Neural progenitor cell (in vitro differentiated cells): ENCODE results near the gene HOXA13. TPM values are rescaled to one million over a fixed set of nuclear protein-coding genes. Genes with fewer than 3 reads are reported as not detected.
A peak's percentile ranks its signal among the peaks of the same experiment; 100 is the strongest.

Experiments
- DNase-seq: peaks from one replicate; pipeline ENCODE4 v3.0.0-alpha.2; 2016; ENCODE audit warnings: low spot score
- H2AFZ ChIP-seq: fragments of 200-600 bp; sonication (generic); replicated peaks from 2 replicates; pipeline ENCODE4 v1.6.1; 2016; ENCODE audit warnings: antibody characterized with exemption
- H3F3A ChIP-seq: fragments of 200-600 bp; sonication (generic); 2 replicates; pipeline ENCODE4 v1.6.1; 2016; ENCODE audit warnings: antibody characterized with exemption, low read depth
- H3K27ac ChIP-seq: fragments of 200-600 bp; sonication (generic); 2 replicates; pipeline ENCODE4 v1.5.1; 2016; ENCODE audit warnings: mild to moderate bottlenecking
- H3K27me3 ChIP-seq: fragments of 200-600 bp; sonication (generic); 2 replicates; pipeline ENCODE4 v1.6.1; 2016; ENCODE audit warnings: mild to moderate bottlenecking, moderate library complexity
- H3K36me3 ChIP-seq: fragments of 200-600 bp; sonication (generic); 2 replicates; pipeline ENCODE4 v1.5.1; 2016
- H3K4me1 ChIP-seq: fragments of 200-600 bp; sonication (generic); 2 replicates; pipeline ENCODE4 v1.6.1; 2016; ENCODE audit warnings: mixed run types
- H3K4me2 ChIP-seq: fragments of 200-600 bp; sonication (generic); 2 replicates; pipeline ENCODE4 v1.6.1; 2016
- H3K4me3 ChIP-seq: fragments of 200-600 bp; sonication (generic); 2 replicates; pipeline ENCODE4 v1.5.1; 2016
- H3K79me2 ChIP-seq: fragments of 200-600 bp; sonication (generic); 2 replicates; pipeline ENCODE4 v1.6.1; 2016; ENCODE audit warnings: low read depth
- H3K9ac ChIP-seq: fragments of 200-600 bp; sonication (generic); 2 replicates; pipeline ENCODE4 v1.6.1; 2016
- H3K9me3 ChIP-seq: fragments of 200-600 bp; sonication (generic); 2 replicates; pipeline ENCODE4 v1.5.1; 2016; ENCODE audit warnings: low read depth
- H4K20me1 ChIP-seq: fragments of 200-600 bp; sonication (generic); 2 replicates; pipeline ENCODE4 v1.6.1; 2016; ENCODE audit warnings: low read depth
- H3K27ac Mint-ChIP-seq: 3 replicates; pipeline ENCODE4 v1.8.0; 2021; ENCODE audit warnings: mixed read lengths
- H3K27me3 Mint-ChIP-seq: 2 replicates; pipeline ENCODE4 v1.8.0; 2022; ENCODE audit warnings: low read depth, mild to moderate bottlenecking, inconsistent platforms, moderate library complexity, mixed read lengths; ENCODE audit not compliant: insufficient read depth
- H3K36me3 Mint-ChIP-seq: 3 replicates; pipeline ENCODE4 v1.8.0; 2021; ENCODE audit warnings: mixed read lengths
- H3K4me1 Mint-ChIP-seq: 3 replicates; pipeline ENCODE4 v1.8.0; 2021; ENCODE audit warnings: mixed read lengths
- H3K4me3 Mint-ChIP-seq: 3 replicates; pipeline ENCODE4 v1.8.0; 2021; ENCODE audit warnings: mild to moderate bottlenecking, moderate library complexity, mixed read lengths
- H3K9me3 Mint-ChIP-seq: 3 replicates; pipeline ENCODE4 v1.8.0; 2020; ENCODE audit warnings: mixed read lengths
- EZH2 ChIP-seq: fragments of 200-600 bp; sonication (generic); IDR thresholded peaks from 2 replicates; pipeline ENCODE4 v1.6.1; 2017; ENCODE audit warnings: antibody characterized with exemption, mild to moderate bottlenecking, moderate library complexity
- EZH2phosphoT487 ChIP-seq: fragments of 200-600 bp; sonication (generic); IDR thresholded peaks from 2 replicates; pipeline ENCODE4 v1.6.1; 2017; ENCODE audit warnings: antibody characterized with exemption
- total RNA-seq: library from RNA; depleted of rRNA; stranded (reverse); fragments of >200 nt; gene quantifications from 2 replicates; pipeline ENCODE4 v1.2.3, GENCODE V29; 2015; ENCODE audit warnings: low replicate concordance
- TF ChIP-seq, protein P1 (sequence below): fragments of 200-600 bp; sonication (generic); IDR thresholded peaks from 2 replicates; pipeline ENCODE4 v1.5.1; 2017; ENCODE audit warnings: antibody characterized with exemption, mild to moderate bottlenecking

HOXA13 gene
- total RNA-seq, 1 donor from 2014 or later = not detected

- no peak overlapping the region for H3K9ac ChIP-seq
- TF ChIP-seq, protein P1, sequence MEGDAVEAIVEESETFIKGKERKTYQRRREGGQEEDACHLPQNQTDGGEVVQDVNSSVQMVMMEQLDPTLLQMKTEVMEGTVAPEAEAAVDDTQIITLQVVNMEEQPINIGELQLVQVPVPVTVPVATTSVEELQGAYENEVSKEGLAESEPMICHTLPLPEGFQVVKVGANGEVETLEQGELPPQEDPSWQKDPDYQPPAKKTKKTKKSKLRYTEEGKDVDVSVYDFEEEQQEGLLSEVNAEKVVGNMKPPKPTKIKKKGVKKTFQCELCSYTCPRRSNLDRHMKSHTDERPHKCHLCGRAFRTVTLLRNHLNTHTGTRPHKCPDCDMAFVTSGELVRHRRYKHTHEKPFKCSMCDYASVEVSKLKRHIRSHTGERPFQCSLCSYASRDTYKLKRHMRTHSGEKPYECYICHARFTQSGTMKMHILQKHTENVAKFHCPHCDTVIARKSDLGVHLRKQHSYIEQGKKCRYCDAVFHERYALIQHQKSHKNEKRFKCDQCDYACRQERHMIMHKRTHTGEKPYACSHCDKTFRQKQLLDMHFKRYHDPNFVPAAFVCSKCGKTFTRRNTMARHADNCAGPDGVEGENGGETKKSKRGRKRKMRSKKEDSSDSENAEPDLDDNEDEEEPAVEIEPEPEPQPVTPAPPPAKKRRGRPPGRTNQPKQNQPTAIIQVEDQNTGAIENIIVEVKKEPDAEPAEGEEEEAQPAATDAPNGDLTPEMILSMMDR = no peak
- TF ChIP-seq EZH2phosphoT487 = no peak
- peak; percentile 67 for TF ChIP-seq EZH2
- H3K4me1 ChIP-seq = no peaks in the 10 kb centered on the region
- H2AFZ ChIP-seq = no peak overlapping the region
- peak overlapping the region; percentile 33 for H3K4me3 Mint-ChIP-seq
- H3K4me2 ChIP-seq = no peak overlapping the region
- H3K79me2 ChIP-seq = no peaks in the 10 kb centered on the region
- H3K4me1 Mint-ChIP-seq = peaks cover 4% of the 10 kb centered on the region
- peaks cover 92% of the 10 kb centered on the region for H3K27me3 Mint-ChIP-seq
- H4K20me1 ChIP-seq = peaks cover 54% of the 10 kb centered on the region
- peaks cover 100% of the 10 kb centered on the region for H3K27me3 ChIP-seq
- DNase-seq = no peak
- H3K9me3 Mint-ChIP-seq = peaks cover 15% of the 10 kb centered on the region
- H3K9me3 ChIP-seq = no peaks in the 10 kb centered on the region
- H3F3A ChIP-seq = no peaks in the 10 kb centered on the region
- peaks cover 2% of the 10 kb centered on the region for H3K36me3 Mint-ChIP-seq
- no peak overlapping the region for H3K4me3 ChIP-seq
- H3K27ac Mint-ChIP-seq = no peak overlapping the region
- H3K27ac ChIP-seq = no peak overlapping the region
- no peaks in the 10 kb centered on the region for H3K36me3 ChIP-seq
Observed at GRCh38 chr7:27159266-27160144, 40.4 kb downstream of the HOXA13 start.

DNA sequence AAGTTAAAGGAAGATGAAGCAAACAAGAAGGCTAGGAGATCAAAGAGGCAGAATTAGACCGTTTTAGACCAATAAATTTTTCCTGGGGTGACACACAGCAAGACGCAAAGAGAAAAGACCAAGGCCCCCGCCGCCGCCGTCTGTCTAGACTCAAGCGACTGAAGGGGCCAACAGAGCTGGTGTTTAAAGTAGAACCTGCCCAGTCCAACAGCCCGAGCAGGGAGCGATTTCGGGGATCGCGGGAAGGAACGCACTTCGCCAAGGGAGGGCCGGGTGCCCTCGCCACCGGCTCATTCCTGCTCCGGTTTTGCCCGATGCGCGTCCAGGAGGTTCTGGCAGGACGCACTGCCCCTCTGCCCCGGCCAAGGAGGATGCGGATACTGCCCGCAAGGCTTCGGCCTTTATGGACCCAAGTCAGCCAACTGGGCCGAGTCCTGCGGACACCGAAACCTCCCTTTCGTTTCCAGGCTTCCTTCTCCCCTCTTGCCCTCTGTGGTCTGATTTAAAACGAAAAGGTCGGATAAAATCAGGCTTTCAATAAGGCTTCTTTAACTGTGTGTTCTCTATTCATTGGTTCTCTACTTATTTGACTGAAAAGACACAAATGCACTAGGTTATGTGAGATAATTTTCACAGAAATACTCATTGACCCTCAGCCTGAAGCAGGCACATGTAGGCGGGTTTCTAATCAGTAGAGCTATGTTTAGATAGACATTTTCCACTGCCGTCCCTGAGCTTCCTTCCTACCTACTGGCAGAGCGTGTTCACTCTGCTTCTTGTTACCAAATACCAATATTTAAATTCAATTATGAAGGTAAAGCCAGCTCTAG lies 41.2 kb downstream of the HOXA13 start:
- Mint-ChIP-seq H3K4me1 (peaks cover 4% of the 10 kb centered on the region), H3K36me3 (peaks cover 2% of the 10 kb centered on the region), H3K27ac (no peak overlapping the region), H3K9me3 (peaks cover 15% of the 10 kb centered on the region), H3K4me3 (no peak overlapping the region), H3K27me3 (peaks cover 92% of the 10 kb centered on the region)
- no peak overlapping the region for H3K4me2 ChIP-seq
- no peak overlapping the region for H3K4me3 ChIP-seq
- no peak overlapping the region for H3K27ac ChIP-seq
- no peaks in the 10 kb centered on the region for H3F3A ChIP-seq
- TF ChIP-seq EZH2 = peak; percentile 80
- TF ChIP-seq EZH2phosphoT487 = peak; percentile 81
- TF ChIP-seq, protein P1 = no peak
- H3K4me1 ChIP-seq = no peaks in the 10 kb centered on the region
- H3K79me2 ChIP-seq = no peaks in the 10 kb centered on the region
- no peaks in the 10 kb centered on the region for H3K36me3 ChIP-seq
- no peak overlapping the region for H3K9ac ChIP-seq
- no peak overlapping the region for H2AFZ ChIP-seq
- H3K27me3 ChIP-seq = peaks cover 100% of the 10 kb centered on the region
- no peaks in the 10 kb centered on the region for H3K9me3 ChIP-seq
- DNase-seq = no peak
- H4K20me1 ChIP-seq = peaks cover 52% of the 10 kb centered on the region

DNA sequence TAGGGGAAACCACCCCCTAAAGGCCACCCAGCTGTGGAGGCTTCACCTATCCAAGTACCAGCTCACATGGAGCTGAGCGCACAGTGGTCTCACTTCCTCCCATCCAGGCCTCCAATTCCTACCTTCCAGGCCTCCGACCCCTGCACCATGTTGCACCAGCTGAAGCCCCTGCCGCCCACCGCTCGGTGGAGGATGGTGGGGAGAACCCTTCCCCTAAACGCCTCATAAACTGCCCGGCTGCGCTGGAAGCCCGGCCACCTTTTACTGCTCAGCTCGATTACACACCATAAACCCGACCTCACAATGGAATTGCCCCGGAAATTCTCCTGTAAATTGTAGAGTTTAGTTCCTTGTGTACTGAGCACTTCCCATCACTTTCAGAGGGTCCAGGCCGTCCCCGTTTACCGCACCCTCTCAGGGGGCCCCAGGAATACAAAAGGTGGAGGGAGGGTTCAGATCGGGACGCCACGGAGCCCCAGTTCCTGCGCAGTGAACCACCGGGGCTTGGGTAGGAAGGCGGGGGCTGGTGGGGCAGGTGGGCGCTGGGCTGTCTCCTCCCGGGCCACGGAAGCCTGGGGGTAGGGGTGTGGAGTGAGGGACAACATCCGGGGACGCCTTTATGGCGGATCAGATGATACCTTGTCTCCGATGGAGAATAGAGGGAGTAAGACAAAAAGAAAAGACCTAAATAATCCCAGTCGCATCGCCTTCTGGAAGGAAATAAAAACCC lies 42.0 kb downstream of the HOXA13 start:
- peaks cover 92% of the 10 kb centered on the region for H3K27me3 Mint-ChIP-seq
- TF ChIP-seq, protein P1 = no peak
- TF ChIP-seq EZH2 (peak; percentile 86), EZH2phosphoT487 (peak; percentile 88)
- H3K27ac Mint-ChIP-seq = no peak overlapping the region
- no peaks in the 10 kb centered on the region for H3K9me3 ChIP-seq
- H3K27ac ChIP-seq = no peak overlapping the region
- no peak overlapping the region for H2AFZ ChIP-seq
- peaks cover 100% of the 10 kb centered on the region for H3K27me3 ChIP-seq
- peaks cover 19% of the 10 kb centered on the region for H3K9me3 Mint-ChIP-seq
- peaks cover 4% of the 10 kb centered on the region for H3K4me1 Mint-ChIP-seq
- no peak overlapping the region for H3K4me2 ChIP-seq
- no peak overlapping the region for H3K4me3 ChIP-seq
- H3K9ac ChIP-seq = no peak overlapping the region
- no peaks in the 10 kb centered on the region for H3F3A ChIP-seq
- no peaks in the 10 kb centered on the region for H3K36me3 ChIP-seq
- no peaks in the 10 kb centered on the region for H3K79me2 ChIP-seq
- no peak for DNase-seq
- peaks cover 54% of the 10 kb centered on the region for H4K20me1 ChIP-seq
- H3K36me3 Mint-ChIP-seq = peaks cover 4% of the 10 kb centered on the region
- H3K4me1 ChIP-seq = no peaks in the 10 kb centered on the region
- no peak overlapping the region for H3K4me3 Mint-ChIP-seq
